Measurements from ENCODE around the gene CAVIN2.

GRCh38 chr2:191864628-191865374 lies 17.9 kb upstream of the CAVIN2 start:
- TF ChIP-seq ZNF214 (tag by site-specific recombination; IDR thresholded peaks at IDR 0.05; ENCODE audit: borderline replicate concordance) (no peak), ZNF629 (tag by site-specific recombination; IDR thresholded peaks at IDR 0.05) (no peak), ZNF530 (tag by site-specific recombination; IDR thresholded peaks at IDR 0.05; ENCODE audit: low read depth) (no peak), HOXA7 (CRISPR knock-in tag; IDR thresholded peaks at IDR 0.05; ENCODE audit: borderline replicate concordance) (no peak), CTCF (tag by site-specific recombination; IDR thresholded peaks at IDR 0.05) (no peak), PBX3 (CRISPR knock-in tag; IDR thresholded peaks at IDR 0.05) (no peak), ZFP69B (tag by site-specific recombination; IDR thresholded peaks at IDR 0.05) (no peak), ZNF544 (tag by site-specific recombination; IDR thresholded peaks at IDR 0.05) (no peak), ZBTB26 (tag by site-specific recombination; optimal IDR thresholded peaks at IDR 0.05) (no peak), ZNF394 (tag by site-specific recombination; IDR thresholded peaks at IDR 0.05; ENCODE audit: borderline replicate concordance) (no peak)

Data from HEK293 (cell line).